GM18870 (cell line): ENCODE measurements around the gene MINDY4B.
"Not testable (repeated sequence)": the region's sequence is repeated elsewhere in the genome, so short reads cannot be mapped to it uniquely, and the experiment has no call there.

Experiments used
- ATAC-seq: cut with Tn5 transposase; IDR thresholded peaks from one replicate; pipeline ENCODE4 v1.9.1; 2021; ENCODE audit warnings: moderate library complexity; ENCODE audit not compliant: unreplicated experiment

Gene MINDY4B

DNA sequence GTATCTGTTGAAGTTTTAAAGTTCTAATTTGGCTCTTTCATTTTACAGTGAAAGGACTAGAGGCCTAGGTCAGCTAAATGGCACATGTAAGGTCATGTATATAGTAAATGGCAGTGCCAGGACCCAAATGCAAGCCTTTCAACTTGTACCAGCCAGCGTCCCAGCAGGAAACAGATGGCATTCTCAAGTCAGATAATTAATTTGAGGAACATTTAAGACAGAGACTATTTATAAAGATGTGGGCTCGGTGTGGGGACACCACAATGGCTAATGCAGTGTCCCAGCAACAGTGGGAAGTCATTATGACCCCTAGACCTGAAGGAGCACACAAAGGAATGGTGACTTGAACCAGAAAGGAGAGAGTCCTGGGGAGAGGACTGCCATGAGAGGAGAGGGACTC is 6.1 kb downstream of the MINDY4B start:
- ATAC-seq = no peak

DNA sequence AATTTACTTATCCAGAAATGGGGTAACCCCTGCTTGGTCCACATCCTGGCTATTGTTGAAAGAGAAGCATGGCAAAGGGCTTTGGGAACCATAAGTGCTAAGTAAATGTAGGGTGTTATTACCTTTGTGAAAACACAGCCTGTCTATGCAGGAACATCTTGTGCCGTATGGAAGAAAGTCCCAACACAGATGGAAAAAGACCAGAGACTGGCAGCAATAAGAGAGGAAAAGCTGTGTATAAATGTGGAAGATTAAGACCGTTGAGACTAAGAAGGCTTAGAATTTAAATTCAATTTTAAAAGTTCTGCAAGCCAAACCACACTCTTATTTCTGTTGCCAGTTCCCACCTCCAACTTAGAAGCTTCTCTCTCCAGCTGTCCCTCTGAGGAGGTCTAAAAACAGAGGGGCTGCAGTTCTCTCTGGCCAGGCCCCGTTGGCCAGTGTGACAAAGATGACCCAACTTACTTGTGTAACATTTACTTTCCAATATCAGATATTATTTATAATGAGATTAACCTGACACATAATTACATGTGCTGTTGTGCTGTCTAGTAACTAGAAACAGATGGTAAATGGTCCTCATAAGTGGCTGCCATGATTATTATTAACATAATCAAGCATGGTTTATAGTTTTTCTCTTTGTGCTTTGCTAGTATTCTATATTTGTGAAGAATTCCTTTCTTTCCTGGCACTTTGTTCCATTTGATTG is 7.0 kb downstream of the MINDY4B start:
- ATAC-seq = no peak

DNA sequence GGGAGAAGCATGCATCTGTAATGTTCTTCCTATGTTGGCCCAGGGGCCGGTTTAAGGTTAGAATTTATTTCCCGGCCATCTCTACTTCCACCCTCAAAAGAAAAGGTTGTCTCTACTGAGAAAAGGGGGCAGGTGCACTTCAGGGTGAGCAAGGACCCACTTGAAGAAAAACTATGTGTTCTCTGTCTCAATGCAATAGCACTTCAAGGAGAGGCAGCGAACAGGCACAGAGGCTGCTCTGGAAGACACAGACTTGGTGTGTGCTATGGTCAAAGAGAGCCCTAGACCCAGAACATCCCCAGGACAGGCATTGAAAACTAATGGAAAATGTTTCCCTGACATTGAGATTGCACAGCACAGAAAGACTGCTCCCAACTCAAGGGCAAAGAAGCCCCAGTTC is 7.6 kb downstream of the MINDY4B start:
- ATAC-seq = no peak

DNA sequence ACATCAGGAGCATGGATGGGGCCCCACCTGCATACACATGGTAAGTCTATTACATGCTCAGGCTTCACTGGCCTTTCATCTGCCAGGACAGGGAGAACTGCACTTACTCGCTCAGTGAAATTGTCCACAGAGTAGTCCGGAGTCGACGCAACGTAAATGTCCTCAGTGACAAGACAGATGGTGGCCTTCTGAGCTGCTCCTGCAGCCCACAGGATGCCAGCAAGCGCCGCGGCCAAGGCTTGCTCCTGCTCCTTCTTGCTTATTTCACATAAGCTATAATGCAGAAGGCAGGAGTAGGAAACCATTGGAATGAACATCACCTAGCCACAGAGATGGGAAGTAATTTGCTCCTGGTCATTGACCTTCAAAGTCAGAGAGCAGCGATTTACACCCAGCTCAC is 14.4 kb downstream of the MINDY4B start:
- ATAC-seq = no peak

DNA sequence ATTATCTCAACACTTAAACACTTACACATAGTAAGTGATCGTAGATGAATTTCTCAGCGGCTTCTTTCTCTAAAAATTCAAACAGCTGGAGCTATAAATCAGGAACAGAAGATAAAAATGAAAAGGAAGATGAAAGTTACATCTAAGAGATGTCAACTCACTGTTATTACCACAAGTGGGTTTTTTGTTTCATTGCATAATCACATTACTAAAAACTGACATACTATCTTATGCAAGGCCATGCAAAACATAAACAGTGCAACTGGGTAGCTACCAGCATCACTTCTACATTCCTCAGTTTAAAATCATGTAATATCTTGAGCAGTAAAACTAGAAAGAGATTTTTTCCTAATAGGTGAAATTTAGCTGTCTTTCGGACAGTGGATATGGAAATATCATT is 14.9 kb downstream of the MINDY4B start:
- ATAC-seq = no peak

DNA sequence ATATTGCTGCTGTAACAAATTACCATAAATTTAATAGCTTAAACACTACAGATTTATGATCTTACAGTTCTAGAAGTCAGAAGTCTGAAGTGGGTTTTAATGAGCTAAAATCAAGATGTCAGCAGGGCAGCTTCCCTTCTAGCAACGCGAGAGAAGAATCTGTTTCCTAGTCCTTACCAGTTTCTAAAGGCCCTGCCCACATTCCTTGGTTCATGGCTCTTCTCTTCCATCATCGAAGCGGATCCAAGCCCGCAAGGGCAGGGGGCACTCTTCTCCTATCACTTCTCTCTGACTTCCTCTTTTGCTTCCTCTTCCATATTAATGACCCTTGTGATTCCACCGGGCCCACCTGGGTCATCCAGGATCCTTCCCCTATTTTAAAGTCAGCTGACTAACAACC is 16.1 kb downstream of the MINDY4B start:
- ATAC-seq = no peak

DNA sequence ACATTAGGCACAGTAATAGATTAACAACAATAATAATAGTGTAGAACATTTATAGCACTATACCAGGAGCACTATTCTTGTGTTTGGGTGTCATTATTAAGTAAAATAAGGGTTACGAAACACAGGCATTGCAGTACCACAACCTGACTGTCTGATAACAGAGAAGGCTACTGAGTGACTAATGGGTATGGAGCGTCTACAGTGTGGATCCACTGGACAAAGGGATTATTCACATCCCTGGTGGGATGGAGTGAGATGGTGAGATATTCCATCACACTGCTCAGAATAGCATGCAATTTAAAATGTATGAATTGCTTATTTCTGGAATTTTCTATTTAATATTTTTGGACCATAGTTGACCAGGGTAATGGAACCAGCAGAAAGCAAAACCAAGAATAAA is 18.2 kb downstream of the MINDY4B start:
- no peak for ATAC-seq

DNA sequence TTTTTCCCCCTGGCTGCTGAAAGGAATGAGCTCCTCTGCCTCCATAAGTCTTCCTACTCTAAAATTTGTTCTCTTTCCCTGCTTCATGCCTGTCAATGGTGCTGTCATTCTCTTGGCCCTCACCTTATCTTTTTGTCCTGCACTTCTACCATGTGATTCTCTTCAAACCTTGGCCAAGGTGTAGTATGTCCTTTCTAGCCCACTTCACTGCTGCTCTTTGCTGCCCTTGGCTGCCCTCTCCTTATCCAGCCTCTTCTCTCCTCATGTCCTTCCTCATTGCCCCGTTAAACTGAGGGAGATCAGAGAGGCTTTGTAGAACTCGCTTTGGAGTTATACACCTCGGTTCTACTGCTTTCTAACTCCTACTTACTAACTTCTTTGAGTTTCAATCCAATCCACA is 19.7 kb downstream of the MINDY4B start:
- ATAC-seq = no peak

DNA sequence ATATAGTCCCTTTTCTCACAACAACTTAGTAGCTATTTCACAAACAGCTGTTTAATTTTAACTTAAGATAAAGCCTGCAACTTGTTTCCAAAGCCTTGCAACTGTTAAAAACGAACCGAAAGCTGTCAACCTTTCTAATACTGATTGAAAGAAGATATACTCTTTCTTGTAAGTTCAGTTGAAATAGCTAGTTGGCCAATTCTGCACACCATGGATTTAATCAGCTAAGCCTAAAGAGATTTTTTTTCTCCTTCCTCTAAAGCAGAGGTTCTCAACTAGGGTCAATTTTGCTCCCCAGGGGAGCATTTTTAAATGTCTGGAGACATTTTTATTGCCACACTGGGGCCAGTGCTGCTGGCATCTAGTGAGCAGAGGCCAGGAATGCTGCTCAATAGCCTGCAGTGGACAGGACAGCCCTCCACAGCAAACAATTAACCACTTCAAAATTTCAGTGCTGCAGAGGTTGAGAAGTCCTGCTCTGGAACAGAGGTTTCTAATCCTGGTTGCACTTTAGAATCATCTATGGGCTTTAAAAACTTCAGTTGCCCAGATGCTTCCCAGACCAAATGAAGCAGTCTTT is 26.2 kb downstream of the MINDY4B start:
- ATAC-seq = no peak

DNA sequence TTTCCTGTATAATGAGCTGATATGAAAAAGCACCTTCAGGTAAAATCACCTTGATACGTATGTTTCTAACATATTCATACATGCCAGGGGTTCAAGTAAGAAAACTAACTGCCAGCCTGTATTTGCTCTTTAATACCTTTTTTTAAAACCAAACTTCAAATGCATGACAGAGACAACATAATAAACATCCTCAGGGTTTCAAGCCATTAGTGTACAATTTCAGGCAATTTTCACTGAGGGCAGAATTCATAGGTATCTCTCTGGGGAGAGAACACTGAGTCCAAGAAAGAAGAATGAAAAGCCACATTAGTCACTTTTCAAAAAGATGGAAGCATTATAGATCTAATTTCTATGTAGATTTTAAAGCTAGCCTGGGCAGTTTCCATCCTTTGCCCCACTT is 26.9 kb downstream of the MINDY4B start:
- no peak for ATAC-seq

DNA sequence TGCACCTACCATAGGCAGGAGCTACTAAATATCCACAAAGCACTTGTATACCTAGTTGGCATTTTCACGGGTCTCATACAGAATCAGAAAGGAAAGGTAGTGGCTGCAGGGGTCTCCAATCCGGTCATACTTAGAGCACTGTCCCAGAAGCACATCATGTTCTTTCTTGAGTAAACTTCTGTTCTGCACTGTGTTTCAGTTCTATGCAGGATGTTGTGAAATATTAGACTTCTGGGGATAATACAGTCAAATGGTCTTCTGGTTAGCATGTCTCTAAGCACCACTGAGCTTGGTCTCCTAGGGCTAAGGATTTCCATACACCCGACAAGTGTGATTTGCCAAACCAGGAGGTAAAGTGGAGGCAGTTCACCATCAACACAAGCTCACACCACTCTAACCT is 27.9 kb downstream of the MINDY4B start:
- ATAC-seq = no peak

DNA sequence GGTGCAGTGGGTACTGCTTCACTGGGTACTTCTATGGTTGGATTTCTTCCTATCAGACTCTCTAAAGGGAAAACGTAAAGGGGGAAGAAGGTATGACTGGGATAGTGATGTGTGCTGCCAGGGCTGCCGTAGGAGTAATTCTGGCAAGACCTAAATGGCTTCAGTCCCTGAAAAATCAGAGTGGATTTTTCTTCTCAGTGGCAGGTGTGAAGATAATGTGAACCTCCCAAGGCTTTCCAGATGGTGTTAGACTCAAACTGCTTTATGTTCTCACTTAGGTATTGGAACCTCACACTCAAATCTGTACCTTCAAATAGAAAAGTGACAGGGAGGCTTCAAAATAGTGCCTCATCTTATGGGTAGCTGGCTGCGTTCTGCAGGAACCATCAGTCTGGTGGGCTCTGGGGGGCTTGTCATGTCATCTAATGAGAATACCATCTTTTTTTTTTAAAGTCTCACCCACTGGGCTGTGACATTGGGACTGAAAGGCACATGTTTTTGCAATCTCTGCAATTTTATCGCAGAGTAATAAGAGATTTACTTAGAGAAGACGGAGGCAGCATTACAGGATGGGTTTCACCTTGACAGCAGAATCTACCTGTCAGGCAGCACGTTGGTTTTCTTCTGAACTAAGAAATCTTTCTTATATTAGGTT is 28.5 kb downstream of the MINDY4B start:
- ATAC-seq = no peak

DNA sequence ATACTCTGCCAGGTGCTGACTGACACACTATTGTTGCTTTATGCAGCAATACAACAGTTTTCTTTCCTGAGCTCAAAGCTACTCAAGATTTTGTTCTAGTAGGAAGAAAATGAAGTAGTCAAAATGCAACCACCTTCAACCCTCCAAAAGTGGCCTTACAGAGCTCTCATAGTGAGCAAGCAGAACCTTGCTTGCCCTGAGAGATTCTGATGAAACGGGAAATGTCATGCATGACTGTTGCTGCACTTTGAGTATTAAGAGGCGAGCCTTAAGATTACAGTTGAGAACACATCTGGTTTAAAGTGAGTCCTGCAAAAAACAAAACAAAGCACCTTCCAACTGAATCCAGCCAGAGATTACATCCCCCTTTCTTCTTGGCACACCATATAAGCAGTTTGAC is 29.7 kb downstream of the MINDY4B start:
- no peak for ATAC-seq

DNA sequence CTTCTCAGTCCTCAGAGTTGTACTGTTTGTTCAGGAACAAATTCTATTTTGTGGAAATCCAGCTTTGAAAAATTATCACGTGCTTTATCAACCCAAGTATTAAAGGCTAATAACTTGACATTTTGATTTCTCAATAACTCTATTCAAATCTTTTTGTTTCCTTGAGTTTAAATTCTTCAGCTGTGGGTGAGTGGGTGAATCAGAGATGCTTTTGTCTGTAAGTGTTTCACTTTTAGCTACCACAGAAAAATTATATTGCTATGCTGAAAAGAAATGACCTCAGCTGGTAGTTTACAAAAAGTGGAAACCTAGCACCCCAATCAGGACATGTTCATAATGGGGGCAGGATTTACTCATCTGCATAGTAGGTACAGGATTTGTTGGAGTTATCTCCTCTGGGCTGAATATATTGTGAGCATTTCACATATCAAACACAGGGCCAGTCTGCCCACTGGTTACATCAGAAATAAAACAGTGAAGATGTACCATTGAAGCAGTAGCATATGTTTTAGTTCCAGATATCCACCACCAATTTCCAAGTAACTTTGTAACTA is 30.5 kb downstream of the MINDY4B start:
- ATAC-seq = no peak

DNA sequence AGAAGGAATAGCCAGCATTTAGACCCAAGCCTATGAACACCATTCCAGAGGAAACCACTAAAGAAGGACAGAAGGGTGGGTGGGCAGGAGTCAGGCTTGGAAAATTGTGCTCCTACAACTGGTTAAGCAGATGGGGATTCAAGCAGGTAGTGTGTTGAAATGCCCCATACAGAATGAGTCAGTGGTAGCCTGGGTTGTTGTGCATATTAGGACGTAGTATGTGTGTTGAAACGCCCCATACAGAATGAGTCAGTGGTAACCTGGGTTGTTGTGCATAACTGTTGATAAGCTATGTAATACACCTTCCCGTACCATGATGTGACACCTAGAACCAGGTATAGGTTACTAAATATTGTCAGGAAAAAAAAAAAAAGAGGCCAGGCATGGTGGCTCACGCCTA is 34.0 kb downstream of the MINDY4B start:
- no peak for ATAC-seq

DNA sequence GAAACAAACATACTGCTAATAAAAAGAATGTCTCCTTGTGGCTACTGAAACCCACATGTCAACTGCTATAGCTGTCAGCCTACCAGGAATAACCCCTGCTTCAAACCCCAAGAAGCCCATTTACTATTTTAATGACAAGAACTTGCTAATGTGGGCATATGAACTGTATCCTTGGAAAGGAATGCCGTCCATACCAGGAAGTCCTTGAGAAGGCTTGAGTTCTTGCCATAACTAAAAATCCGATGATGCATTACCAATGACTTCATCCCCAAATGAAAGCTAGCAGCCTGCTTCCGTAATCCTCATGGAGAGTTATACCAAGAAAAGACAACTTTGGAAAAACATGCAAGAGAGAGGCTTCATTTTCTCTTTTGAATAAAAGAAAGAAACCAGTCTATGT is 34.8 kb downstream of the MINDY4B start:
- no peak for ATAC-seq

DNA sequence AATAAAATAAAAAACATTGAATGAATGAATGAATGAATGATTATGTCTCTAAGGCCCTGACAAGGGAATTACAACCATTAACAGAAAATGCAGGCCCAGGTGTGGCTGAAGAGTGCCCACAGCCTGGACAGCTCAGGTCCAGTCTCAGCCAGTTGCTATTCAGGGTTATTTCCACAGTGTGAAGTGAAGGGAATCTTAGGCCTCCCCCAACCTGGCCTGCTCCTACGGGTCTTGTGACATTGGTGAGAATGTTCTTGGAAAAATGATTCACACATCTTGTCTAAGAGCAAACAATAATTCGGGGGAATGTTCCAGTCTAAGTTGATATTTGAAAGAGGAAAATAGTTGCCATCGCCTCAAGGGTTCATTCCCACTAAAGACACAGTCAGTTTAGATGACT is 37.0 kb downstream of the MINDY4B start:
- ATAC-seq = no peak

DNA sequence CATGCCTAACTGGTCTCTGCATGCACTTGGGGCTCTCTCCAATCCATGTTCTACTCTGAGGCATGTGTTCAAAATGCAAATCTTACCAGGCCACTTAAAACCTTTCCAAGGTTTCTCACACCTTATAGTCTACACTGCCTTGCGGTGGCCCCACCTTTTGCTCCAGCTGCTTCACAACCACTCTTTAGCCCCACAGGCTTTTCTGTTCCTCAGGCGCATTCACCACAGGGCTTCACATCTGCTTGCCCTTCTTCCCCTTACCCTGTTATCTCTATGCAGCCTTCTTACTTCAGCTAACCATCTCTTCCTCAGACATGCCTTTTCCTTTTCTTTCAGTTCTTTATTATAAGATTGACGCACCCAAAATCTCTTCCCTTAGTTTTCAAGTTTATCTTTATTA is 37.8 kb downstream of the MINDY4B start:
- no peak for ATAC-seq

DNA sequence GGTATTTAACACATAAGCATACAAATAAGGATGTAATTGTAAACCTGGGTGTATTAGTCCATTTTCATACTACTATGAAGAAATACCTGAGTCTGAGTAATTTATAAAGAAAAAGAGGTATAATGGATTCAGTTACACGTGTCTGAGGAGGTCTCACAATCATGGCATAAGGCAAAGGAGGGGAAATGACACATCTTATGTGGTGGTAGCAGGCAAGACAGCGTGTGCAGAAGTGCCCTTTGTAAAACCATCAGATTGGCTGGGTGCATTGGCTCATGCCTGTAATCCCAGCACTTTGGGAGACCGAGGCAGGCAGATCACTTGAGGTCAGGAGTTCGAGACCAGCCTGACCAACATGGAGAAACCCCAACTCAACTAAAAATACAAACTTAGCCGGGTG is 41.3 kb downstream of the MINDY4B start:
- not testable (repeated sequence) for ATAC-seq

DNA sequence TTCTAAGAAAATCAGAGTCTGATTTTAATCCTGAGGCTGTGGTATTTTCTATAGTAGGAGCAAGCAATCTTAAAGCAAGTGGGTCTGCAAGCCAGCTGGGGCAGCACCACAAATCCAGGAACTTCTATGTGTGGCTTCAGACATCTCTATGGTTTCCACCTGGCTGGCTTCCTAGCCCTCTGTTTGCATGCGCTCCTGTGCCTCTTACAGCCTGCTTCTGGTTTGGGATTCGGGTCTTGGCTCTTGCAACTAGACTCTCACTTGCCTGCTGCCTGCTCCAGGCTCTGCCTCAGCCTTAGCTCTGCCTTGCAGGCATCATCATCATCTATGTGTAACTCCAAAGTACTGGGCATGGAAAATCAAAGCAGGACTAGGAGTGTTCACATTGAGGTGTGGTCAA is 43.4 kb downstream of the MINDY4B start:
- ATAC-seq = no peak

DNA sequence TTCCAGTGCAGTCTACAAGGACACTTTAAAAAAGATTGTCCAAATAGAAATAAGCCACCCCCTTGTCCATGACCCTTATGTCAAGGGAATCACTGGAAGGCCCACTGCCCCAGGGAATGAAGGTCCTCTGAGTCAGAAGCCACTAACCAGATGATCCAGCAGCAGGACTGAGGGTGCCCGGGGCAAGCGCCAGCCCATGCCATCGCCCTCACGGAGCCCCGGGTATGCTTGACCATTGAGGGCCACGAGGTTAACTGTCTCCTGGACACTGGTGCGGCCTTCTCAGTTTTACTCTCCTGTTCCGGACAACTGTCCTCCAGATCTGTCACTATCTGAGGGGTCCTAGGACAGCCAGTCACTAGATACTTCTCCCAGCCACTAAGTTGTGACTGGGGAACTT is 47.3 kb downstream of the MINDY4B start:
- not testable (repeated sequence) for ATAC-seq

DNA sequence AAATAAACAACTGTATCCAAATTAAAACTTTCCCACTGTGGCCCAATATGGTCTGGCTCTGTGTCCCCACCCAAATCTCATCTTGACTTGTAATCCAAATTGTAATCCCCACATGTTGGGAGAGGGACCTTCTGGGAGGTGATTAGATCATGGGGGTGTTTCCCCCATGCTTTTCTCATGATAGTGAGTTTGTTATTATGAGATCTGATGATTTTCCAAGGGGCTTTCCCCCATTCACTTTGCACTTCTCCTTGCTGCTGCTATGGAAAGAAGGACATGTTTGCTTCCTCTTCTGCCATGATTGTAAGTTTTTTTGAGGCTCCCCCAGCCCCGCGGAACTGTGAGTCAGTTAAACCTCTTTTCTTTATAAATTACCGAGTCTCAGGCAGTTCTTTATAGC is 55.0 kb downstream of the MINDY4B start:
- ATAC-seq = no peak
